Measurements from ENCODE around the gene CYP4F12.
A peak's percentile ranks its signal among the peaks of the same experiment; 100 is the strongest.

CYP4F12 gene, protein sequence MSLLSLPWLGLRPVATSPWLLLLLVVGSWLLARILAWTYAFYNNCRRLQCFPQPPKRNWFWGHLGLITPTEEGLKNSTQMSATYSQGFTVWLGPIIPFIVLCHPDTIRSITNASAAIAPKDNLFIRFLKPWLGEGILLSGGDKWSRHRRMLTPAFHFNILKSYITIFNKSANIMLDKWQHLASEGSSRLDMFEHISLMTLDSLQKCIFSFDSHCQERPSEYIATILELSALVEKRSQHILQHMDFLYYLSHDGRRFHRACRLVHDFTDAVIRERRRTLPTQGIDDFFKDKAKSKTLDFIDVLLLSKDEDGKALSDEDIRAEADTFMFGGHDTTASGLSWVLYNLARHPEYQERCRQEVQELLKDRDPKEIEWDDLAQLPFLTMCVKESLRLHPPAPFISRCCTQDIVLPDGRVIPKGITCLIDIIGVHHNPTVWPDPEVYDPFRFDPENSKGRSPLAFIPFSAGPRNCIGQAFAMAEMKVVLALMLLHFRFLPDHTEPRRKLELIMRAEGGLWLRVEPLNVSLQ

GRCh38 chr19:15672580-15673175, at the start of gene CYP4F12:
Gene CYP4F12 (plus strand): TSS chr19:15673087. CDS start chr19:15673530, 443 bp downstream.
- peak; percentile 34 for DNase-seq

- DNase-seq = no peak
Observed at GRCh38 chr19:15623711-15624318, 49.1 kb upstream of the CYP4F12 start.

- no peak for DNase-seq
Observed at GRCh38 chr19:15628236-15629002, 44.5 kb upstream of the CYP4F12 start.

DNA sequence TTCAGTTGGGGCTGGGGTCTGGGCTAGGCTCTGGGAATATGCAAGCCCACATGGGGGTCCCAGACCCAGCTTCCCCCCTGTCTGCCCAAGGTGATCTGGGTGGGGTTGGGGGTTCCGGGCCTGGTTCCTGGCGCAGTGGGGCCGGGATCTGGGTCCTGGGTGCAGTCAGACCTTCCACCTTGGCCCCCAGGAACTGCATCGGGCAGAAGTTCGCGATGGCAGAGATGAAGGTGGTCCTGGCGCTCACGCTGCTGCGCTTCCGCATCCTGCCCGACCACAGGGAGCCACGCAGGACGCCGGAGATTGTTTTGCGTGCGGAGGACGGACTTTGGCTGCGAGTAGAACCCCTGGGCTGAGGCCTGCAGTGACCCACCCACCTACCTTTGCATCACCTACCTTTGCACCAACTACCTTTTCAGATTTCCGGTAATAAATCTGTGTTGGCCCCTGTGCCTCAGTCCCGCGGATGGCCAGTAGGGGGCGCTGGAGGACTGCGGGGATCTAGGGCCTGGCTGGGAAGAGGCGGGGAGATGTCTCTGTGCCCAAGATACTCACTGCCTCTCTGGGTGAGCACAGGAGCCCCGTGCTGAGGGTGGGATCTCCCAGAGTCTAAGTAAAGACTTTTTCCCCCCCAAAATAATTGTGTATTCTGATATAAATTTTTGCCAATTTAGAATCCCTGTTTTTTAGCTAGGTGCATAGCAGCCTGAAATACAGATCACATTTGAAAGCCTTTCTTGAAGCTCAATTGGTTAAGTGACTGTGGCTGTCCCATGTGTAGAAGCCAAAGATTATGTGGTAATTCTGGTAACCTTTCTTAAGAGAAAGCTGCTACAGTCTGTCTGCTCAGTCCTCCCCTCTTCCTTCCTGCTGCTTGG, 43.6 kb upstream of the CYP4F12 start:
- peak; percentile 86 for DNase-seq

DNA sequence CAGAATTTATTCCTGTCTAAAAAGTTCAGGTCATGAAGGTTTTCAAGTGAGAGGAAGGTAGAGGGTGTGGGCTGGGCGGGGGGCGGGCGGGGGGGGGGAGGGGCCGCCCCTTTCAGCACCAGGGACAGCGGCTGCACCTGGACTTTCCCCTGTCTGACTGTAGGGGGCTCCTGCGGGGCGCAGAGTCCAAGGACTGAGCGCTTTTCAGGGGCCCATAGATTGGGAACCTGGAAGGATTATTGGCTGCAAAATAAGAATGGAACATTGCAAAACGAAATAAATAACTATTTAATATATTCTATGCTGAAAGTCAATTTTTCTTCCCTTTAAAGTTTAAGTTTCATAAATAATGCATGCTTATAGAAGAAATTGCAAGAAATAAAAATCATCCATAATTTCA, 41.1 kb upstream of the CYP4F12 start:
- peak; percentile 28 for DNase-seq

DNA sequence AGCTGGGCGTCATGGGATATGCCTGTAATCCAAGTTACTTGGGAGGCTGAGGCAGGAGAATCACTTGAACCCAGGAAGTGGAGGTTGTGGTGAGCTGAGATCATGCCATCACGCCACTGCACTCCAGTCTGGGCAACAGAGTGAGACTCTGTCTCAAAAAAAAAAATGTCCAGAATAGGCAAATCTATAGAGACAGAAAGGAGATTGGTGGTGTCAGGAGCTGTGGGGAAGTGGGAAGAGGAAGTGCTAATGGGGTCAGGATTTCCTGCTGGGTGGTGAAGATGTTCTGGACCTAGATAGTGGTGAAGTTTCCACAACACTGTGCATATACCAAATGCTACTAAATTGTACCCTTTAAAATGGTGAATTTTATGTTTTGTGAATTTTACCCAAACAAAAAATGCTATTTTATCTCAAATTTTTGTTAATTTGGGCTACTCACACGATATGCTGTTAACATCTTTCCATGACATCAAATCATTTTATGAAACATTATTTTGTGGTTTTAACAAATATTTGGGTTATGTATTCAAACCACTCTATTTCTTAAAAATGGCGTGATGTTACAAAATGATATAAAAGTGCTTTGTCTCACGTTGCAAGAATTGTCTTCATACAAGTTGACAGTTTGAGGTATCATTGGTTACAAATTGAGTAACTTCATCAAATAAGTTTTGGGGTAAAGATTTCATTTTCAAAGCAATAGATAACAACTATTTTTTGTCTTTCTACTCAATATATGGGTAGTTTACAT, 39.6 kb upstream of the CYP4F12 start:
- no peak for DNase-seq

- DNase-seq = no peak
Observed at GRCh38 chr19:15634105-15634504, 38.8 kb upstream of the CYP4F12 start.

- DNase-seq = no peak
Observed at GRCh38 chr19:15635016-15635805, 37.7 kb upstream of the CYP4F12 start.

GRCh38 chr19:15636026-15636425, 36.9 kb upstream of the CYP4F12 start:
- no peak for DNase-seq

DNA sequence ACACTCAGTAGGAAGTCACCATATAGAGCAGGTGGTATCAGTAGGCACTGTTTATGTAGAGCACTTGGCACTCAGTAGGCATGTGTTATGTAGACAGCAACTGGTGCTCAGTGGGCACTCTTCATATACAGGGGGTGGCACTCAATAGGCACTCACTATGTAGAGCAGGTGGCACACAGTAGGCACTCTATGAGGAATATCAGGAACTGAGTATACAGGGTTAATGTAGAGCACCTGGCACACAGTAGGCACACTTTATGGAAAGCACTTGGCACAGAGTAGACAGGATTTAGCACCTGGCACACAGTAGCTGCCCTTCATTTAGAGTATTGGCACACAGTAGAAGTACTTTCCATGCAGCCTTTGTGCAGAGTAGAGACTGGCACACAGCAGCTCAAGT, 33.3 kb upstream of the CYP4F12 start:
- DNase-seq = no peak

DNA sequence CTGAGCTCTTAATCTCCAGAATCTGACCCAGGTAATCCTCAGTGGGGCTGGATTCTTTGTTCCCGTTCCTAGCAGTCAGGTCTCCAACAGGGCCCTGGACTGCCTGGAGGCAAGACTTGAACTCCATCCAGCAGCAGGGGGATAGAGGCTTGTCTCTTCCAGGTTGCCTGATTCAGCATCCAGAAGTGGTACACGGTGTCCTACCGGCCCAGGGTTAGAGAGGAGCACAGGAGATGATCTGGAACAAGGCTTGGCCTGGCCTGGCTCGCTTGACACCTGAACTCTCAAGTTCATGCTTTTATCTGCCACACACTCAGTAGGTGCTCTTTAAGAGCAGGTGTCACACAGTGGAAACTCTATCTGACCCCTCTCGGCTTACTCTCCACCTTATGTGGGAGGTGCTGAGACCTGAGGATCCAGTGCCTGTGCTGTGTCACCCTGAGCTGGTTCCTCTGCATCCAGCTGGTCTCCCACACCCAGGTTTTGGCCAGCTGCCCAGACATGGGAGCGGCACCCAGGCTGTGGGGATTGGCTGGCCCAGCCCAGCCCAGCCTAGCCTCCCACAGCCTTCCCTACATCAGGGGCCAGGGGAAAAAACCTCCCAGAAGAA, 32.5 kb upstream of the CYP4F12 start, which contains the start of gene CYP4F3:
Gene CYP4F3 (plus strand): TSS at position 604 of the 610 bp plus-strand sequence. CDS start 519 bp downstream, outside the sequence.
- no peak for DNase-seq

GRCh38 chr19:15640904-15641597, 31.8 kb upstream of the CYP4F12 start:
- no peak for DNase-seq

GRCh38 chr19:15641901-15642491, 30.9 kb upstream of the CYP4F12 start:
- DNase-seq = no peak

DNA sequence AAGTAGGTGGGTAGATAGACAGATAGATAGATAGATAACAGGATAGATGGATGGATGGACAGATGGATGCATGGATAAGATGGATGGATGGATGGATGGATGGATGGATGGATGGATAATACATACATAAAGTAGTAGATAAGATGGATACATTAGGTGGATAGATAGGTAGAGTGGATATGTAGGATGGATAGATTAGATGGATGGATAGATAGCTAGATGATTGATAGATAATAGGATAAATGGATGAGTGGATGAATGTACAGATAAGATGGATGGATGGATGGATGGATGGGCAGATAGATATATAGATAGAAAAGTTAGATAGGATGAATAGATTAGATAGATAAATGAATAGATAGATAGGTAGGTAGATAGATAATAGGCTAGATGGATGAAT, 30.1 kb upstream of the CYP4F12 start:
- DNase-seq = no peak

GRCh38 chr19:15643387-15643786, 29.5 kb upstream of the CYP4F12 start:
- DNase-seq = no peak

DNA sequence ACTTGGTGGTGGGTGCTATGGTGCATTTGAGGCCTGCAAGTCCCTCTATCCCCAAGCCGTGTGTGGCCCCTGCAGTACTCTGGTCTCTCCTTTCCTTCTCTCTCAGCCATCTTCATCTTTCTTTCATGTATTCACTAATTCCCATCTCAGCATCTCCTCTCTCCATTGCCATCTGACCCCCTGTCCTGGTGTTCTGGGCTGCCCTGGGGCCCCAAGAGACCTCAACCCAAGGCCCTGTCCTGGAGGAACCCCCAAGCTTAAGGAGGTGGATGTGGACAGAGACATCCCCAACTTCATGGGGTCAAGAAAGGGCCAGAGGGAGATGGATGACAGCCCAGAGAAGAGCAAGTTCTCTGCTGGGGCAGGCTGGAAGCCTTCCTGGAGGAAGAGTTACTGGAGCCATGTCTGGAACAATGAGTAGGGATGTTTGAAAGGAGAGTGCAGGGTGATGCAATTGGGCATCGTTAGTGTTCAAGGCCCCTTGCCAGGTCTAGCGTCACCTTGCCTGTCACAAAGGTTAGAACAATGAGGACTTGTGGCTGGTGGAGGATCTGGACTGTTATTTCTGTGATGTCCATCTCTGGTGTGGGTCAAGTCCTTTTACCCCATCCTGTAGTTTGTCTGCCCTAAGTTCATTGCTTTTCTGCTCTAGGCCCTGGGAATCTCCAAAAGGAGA, 28.7 kb upstream of the CYP4F12 start:
- DNase-seq = no peak

DNA sequence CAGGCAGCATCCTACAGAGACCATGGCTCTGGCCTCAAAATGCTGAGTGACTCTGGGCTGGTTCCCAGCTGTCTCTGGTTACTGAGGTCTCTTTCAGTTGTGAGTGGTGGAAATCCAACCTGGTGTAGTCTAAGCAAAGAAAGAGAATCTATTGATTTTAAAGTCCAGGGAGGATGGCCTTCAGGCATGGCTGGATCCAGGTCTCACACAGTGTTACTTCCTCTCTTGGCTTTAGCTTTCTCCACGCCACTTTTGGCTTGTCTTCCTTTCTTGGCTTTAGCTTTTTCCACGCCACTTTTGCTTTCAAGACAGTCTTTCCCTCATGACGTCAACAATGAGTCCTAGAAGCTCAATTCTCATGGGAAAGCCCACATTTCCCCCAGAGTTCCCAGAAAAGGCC, 28.1 kb upstream of the CYP4F12 start:
- no peak for DNase-seq

- DNase-seq = no peak
Observed at GRCh38 chr19:15649526-15649925, 23.4 kb upstream of the CYP4F12 start.

Data from CD4-positive, alpha-beta T cell treated with Interleukin-10 for 1 hour (primary cell).